Effector CD8-positive, alpha-beta T cell (primary cell): ENCODE data around the gene C19orf47.
A peak's percentile ranks its signal among the peaks of the same experiment; 100 is the strongest.

Source experiments
- DNase-seq: peaks from one replicate; lab custom pipeline; 2025; lab: John Stamatoyannopoulos, UW
- total RNA-seq, 4 experiments: gene quantifications; one replicate each; lab custom pipeline; 2026; lab: John Stamatoyannopoulos, UW

The C19orf47 gene
- 12.6 to 17.6 (median 15.2) reads per million in 4 experiments for total RNA-seq

DNA sequence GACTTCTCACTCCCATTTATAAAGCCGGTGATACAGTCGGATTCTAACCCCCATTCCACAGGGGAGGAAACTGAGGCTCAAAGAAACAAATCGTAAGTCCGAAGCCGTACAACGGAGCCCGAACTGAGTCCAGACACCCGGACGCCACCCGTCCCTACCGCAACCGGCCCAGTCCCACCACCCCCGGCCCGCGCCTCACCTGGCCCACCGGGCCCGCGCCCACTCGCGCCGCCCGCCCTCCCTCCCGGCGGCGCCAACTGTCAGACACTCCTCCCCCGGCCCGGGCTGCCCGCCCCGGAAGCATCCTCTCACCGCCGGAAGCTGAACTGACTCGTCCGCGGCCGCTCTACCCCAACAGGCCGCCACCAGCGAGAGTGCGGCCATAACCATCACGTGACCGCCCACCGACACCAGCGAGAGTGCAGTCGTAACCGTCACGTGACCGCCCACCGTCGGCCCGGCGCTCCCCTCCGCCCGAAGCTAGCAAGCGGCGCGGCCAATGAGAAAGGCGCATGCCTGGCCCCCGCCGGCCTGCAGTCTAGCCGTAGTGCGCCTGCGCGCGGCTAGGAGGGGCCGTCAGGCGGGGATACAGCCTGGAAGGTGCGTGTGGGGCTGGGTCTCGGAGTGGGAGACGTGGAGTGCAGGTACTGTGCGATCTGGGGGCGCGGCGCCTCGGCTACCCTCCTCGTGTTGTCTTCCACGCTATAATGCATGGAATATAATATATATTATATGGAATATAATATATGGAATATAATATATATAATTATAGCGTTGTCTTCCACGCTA is at the start of gene C19orf47, which contains the start of gene PLD3:
Gene C19orf47 (minus strand): TSS at position 273 of the 789 bp plus-strand sequence. CDS start 6,540 bp downstream, outside the sequence.
Gene PLD3 (plus strand): TSS at position 571 of the 789 bp plus-strand sequence. CDS start 17,789 bp downstream, outside the sequence.
- peak; percentile 97 for DNase-seq

GRCh38 chr19:40397568-40397906 is 49.3 kb upstream of the C19orf47 start:
- no peak for DNase-seq

DNA sequence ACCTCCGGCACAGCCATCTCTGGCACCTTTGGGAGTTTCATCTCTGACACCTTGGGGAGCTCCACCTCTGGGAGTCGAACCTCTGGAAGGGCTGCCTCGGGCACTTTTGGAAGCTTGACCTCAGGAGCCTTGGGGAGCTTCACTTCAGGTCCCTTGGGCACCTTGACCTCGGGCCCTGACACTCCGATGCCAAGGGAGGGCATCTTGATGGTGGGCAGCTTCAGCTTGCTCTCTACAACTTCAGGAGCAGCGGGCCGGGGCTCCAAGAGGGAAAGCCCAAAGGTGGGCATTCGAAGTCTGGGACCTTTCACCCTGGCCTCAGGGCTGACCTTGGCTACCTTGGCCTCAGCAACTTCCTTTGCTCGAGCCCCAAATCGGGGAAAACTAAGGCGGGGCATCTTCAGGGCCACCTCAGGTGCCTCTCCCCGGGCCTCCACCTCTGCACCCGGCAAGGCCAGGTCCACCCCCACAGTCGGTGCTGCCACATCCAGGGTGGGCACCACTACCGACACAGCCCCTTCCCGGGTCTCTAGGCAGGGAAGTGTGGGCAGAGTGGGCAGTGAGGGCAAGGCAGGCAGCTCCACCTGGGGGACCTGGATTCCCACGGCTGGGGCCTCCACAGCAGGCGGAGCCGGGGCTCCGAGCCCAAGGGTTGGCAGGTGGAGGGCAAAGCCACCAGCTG is 48.8 kb upstream of the C19orf47 start:
- DNase-seq: no peak

GRCh38 chr19:40395956-40396355 is 47.8 kb upstream of the C19orf47 start:
- DNase-seq: no peak

- no peak for DNase-seq
These were observed 46.6 kb upstream of the C19orf47 start for GRCh38 chr19:40394816-40395210.

GRCh38 chr19:40393894-40394815 is 46.0 kb upstream of the C19orf47 start:
- no peak for DNase-seq

DNA sequence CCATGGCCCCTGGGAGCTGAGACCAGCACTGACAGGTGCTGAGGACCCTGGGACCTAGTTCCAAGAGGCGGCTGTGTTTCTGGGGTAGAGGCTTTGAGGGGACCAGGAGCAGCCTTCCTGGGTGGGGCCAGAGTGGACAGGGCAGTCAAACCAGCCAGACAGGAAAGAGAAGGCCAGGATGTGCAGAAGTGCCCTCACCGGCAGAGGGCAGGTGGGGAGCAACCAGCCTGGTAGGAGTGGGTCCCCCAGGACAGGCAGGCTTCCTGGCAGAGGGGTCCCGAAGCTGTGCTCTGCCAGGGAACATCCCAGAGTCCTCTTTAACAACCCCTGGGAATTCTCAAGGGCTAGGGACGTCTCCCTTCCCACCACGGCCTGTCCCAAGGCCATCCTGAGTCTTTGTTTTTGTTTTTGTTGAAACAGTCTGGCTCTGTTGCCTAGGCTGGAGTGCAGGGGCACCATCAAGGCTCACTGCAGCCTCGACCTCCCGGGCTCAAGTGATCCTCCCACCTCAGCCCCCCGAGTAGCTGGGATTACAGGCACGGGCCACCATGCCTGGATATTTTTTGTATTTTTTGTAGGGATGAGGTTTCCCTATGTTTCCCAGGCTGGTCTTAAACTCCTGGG is 44.8 kb upstream of the C19orf47 start:
- DNase-seq: no peak

GRCh38 chr19:40392123-40392522 is 43.9 kb upstream of the C19orf47 start:
- DNase-seq: no peak

- no peak for DNase-seq
These were observed 42.0 kb upstream of the C19orf47 start, which contains the start of gene HIPK4 for GRCh38 chr19:40390084-40390742. TSS of gene HIPK4 (minus strand) at chr19:40390181. CDS start at chr19:40389902, 279 bp downstream.

GRCh38 chr19:40389404-40390083 is 41.3 kb upstream of the C19orf47 start:
- no peak for DNase-seq

GRCh38 chr19:40388481-40388880 is 40.3 kb upstream of the C19orf47 start:
- DNase-seq: no peak

DNA sequence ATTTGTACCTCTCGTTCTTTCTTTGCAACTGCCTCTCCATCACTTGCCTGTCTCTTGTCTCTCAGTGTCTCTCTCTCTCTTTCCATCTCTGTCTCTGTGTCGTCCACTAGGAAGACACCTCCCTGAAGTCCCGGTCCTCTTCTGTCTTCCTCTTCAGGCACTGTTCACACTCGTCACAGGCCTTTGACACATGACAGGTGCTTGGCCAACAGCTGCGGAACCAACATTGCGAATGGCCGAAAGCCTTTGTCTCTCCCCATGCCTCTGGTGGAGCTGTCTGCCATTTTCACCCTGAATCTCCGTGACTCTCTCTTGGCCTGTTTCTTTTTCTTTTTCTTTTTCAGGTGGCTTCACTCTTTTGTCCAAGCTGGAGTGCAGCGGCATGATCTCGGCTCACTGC is 39.0 kb upstream of the C19orf47 start:
- DNase-seq: no peak

DNA sequence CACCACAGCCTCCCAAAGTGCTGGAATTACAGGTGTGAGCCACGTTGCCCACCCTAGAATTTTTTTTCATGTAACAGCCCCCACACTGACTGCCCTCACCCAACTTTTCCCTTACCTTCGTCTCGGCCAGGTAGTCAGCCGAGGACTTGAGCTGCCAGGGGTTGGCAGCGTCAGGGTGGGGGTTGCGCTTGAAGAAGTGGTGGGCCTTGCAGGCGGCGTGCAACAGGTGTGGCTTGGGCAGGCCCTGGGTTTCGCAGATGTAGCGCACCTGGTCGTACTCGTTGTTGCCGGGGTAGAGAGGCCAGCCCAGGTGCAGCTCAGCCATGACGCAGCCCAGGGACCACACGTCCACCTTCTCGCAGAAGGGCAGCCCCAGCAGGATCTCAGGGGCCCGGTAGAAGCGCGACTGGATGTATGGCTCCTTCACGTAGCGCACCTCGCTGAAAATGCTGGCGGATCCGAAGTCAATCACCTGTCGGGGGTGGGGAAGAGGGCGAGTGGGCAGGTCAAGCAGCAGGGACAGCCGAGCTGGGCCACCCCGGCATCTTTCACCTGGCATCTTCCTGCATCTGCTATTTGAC is 35.6 kb upstream of the C19orf47 start:
- no peak for DNase-seq

DNA sequence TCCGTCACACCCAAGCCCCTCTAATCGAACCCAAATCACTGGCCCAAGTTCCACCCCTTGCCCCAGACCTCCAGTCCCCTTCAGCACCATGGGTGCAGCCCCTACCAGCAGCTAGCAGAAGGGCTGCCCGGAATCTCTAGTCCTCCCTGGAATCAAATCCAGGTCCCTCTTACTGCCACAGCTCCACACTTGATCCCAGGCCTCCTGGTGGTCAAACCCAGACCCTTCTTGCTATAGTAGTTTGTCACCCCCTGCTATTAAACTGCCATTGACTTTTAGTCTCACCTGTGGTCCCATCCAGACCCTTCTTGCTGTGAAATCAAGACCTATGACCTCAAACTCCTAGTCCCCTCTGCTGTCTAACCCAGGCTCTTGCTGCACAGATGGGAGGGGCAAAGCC is 33.1 kb upstream of the C19orf47 start:
- DNase-seq: no peak

- no peak for DNase-seq
These were observed 32.2 kb upstream of the C19orf47 start for GRCh38 chr19:40380199-40381037.

DNA sequence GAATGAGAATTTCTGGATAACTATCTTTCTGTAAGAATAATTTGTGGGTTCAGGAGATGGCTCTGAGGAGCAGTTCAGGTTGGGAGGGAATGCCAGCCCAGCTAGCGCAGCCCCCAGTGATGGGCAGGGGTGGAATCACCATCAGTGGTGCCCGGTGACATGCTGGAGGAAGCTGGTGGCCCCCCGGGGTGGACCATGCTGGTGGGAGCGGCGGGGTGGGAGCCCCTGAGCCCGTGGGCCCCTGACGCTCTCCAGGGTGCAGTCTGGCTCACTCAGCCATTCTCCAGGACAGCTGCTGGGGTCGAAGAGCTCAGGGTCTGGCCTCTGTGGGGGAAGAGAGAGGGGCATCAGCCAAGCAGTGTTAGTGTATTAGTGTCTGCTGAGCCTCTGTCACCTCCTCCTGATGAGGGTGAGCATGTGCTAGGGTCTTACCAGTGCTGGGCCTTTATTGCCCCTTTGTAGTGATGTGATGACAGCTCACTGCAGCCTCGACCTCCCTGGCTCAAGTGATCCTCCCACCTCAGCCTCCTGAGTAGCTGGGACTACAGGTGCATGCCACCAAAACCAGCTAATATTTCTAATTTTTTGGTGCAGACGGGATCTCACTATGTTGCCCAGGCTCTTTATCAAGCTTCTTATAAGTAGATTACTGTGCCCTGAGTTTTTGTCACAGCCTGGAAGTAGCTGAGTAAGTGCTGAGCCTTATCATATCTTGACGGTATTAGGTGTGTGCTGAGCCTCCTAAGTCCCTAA is 31.4 kb upstream of the C19orf47 start:
- DNase-seq: no peak

GRCh38 chr19:40378509-40378908 is 30.3 kb upstream of the C19orf47 start:
- DNase-seq: no peak

GRCh38 chr19:40377876-40378385 is 29.7 kb upstream of the C19orf47 start:
- no peak for DNase-seq
